HUES6 (cell line): ENCODE data around the gene ZSWIM3.

Source experiments
- H3K27ac ChIP-seq: 2 replicates; pipeline ENCODE4 v1.7.0; 2013; ENCODE audit warnings: low read depth, mild to moderate bottlenecking, low read length, inconsistent platforms
- H3K27me3 ChIP-seq: 2 replicates; pipeline ENCODE4 v1.6.1; 2013; ENCODE audit warnings: low read length; ENCODE audit not compliant: control insufficient read depth, insufficient read depth
- H3K36me3 ChIP-seq: 2 replicates; pipeline ENCODE4 v1.6.1; 2013; ENCODE audit warnings: low read length; ENCODE audit not compliant: control insufficient read depth, insufficient read depth
- H3K4me1 ChIP-seq: 2 replicates; pipeline ENCODE4 v1.6.1; 2013; ENCODE audit warnings: low read length; ENCODE audit not compliant: control insufficient read depth, insufficient read depth
- H3K4me3 ChIP-seq: 2 replicates; pipeline ENCODE4 v1.5.1; 2013; ENCODE audit warnings: low read depth, low read length
- H3K9ac ChIP-seq: one replicate; pipeline ENCODE4 v1.6.1; 2013; ENCODE audit warnings: mild to moderate bottlenecking, low read length
- H3K9me3 ChIP-seq: 2 replicates; pipeline ENCODE4 v1.6.1; 2013; ENCODE audit warnings: low read depth, low read length; ENCODE audit not compliant: control insufficient read depth, insufficient read depth

The ZSWIM3 gene

GRCh38 chr20:45848421-45848820, 9.0 kb upstream of the ZSWIM3 start:
- H3K36me3 ChIP-seq, result peaks cover 57% of the 10 kb centered on the region
- H3K27ac ChIP-seq, result no peak overlapping the region
- peaks cover 10% of the 10 kb centered on the region for H3K4me1 ChIP-seq
- H3K4me3 ChIP-seq, result no peak overlapping the region
- no peaks in the 10 kb centered on the region for H3K9me3 ChIP-seq
- no peaks in the 10 kb centered on the region for H3K27me3 ChIP-seq
- H3K9ac ChIP-seq, result no peak overlapping the region

- Histone ChIP-seq H3K27me3 (no peaks in the 10 kb centered on the region), H3K9me3 (no peaks in the 10 kb centered on the region), H3K4me3 (no peak overlapping the region), H3K9ac (no peak overlapping the region), H3K27ac (no peak overlapping the region), H3K4me1 (peaks cover 13% of the 10 kb centered on the region), H3K36me3 (peaks cover 50% of the 10 kb centered on the region)
Measured at GRCh38 chr20:45848969-45849582, 8.3 kb upstream of the ZSWIM3 start.

DNA sequence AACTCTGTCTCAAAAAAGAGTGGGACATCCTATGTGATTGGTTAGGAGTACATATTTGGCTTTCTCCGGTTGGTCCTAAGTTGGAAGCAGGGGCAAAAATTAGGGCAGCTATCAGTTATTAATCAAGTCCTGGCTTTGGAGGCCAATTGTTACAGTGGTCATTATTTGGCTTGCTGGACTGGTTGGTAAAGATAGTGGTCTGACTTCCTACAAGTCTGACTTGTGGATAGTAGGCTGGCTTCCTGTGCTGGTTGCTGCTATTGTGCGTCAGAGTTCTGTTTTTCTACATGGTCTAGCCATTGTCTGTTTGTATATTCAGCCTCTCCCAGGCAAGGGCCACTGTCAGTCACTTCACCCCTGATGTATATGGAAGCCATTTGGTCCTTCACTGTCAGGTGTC, 7.2 kb upstream of the ZSWIM3 start:
- no peaks in the 10 kb centered on the region for H3K27me3 ChIP-seq
- peaks cover 24% of the 10 kb centered on the region for H3K4me1 ChIP-seq
- H3K9me3 ChIP-seq, result no peaks in the 10 kb centered on the region
- no peak overlapping the region for H3K9ac ChIP-seq
- no peak overlapping the region for H3K27ac ChIP-seq
- peaks cover 46% of the 10 kb centered on the region for H3K36me3 ChIP-seq
- no peak overlapping the region for H3K4me3 ChIP-seq

GRCh38 chr20:45850926-45851325, 6.5 kb upstream of the ZSWIM3 start:
- H3K27me3 ChIP-seq, result no peaks in the 10 kb centered on the region
- peaks cover 28% of the 10 kb centered on the region for H3K4me1 ChIP-seq
- no peak overlapping the region for H3K9ac ChIP-seq
- no peaks in the 10 kb centered on the region for H3K9me3 ChIP-seq
- H3K4me3 ChIP-seq, result no peak overlapping the region
- peaks cover 40% of the 10 kb centered on the region for H3K36me3 ChIP-seq
- no peak overlapping the region for H3K27ac ChIP-seq

- H3K36me3 ChIP-seq, result peaks cover 35% of the 10 kb centered on the region
Measured at GRCh38 chr20:45851501-45851900, 5.9 kb upstream of the ZSWIM3 start.

GRCh38 chr20:45852326-45852725, 5.1 kb upstream of the ZSWIM3 start:
- no peaks in the 10 kb centered on the region for H3K9me3 ChIP-seq
- H3K36me3 ChIP-seq, result peaks cover 28% of the 10 kb centered on the region
- no peak overlapping the region for H3K4me3 ChIP-seq
- H3K4me1 ChIP-seq, result peaks cover 35% of the 10 kb centered on the region
- no peak overlapping the region for H3K9ac ChIP-seq
- no peaks in the 10 kb centered on the region for H3K27me3 ChIP-seq
- H3K27ac ChIP-seq, result peak overlapping the region; percentile 73; the same call in 1 of the 2 replicates

More at GRCh38 chr20:45851501-45851900, 5.9 kb upstream of the ZSWIM3 start:
- Histone ChIP-seq H3K27me3 (no peaks in the 10 kb centered on the region), H3K27ac (no peak overlapping the region), H3K9me3 (no peaks in the 10 kb centered on the region), H3K9ac (no peak overlapping the region), H3K4me1 (peaks cover 33% of the 10 kb centered on the region), H3K4me3 (no peak overlapping the region)

DNA sequence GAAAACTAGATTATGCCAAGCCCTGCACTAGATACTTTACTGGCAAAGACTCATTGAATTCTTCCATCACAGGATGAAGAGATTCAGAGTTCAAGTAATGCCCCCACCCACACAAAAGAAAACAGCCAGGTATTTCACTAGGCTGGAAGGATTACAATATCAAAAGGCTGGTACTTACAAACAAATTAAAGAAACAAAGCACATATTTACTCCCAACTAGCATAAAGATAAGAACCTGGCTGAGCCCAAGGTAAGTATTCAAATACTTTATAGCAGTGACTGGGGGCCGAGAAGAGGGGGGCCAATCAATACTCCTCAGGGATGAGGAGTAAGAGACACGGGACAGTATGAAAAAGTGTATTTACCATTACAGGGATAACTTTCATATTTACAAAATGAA, 3.9 kb upstream of the ZSWIM3 start:
- Histone ChIP-seq H3K9ac (peak overlapping the region; percentile 61), H3K4me1 (peaks cover 39% of the 10 kb centered on the region)

GRCh38 chr20:45857882-45858216, 435 bp downstream of the ZSWIM3 start:
- peak overlapping the region; percentile 70 for H3K9ac ChIP-seq
- H3K4me1 ChIP-seq, result peaks cover 45% of the 10 kb centered on the region
- peak overlapping the region; percentile 7; the same call in 1 of the 2 replicates for H3K27ac ChIP-seq
- H3K4me3 ChIP-seq, result peak overlapping the region; percentile 76
- H3K9me3 ChIP-seq, result no peaks in the 10 kb centered on the region
- H3K36me3 ChIP-seq, result peaks cover 5% of the 10 kb centered on the region; the same call in 1 of the 2 replicates
- no peaks in the 10 kb centered on the region for H3K27me3 ChIP-seq

More for the DNA sequence above, 3.9 kb upstream of the ZSWIM3 start:
- Histone ChIP-seq H3K36me3 (peaks cover 23% of the 10 kb centered on the region), H3K9me3 (no peaks in the 10 kb centered on the region), H3K4me3 (peak overlapping the region; percentile 22; the same call in 1 of the 2 replicates), H3K27me3 (no peaks in the 10 kb centered on the region), H3K27ac (peak overlapping the region; percentile 82)

- H3K36me3 ChIP-seq, result no peaks in the 10 kb centered on the region
- H3K27me3 ChIP-seq, result no peaks in the 10 kb centered on the region
- H3K9me3 ChIP-seq, result no peaks in the 10 kb centered on the region
- H3K9ac ChIP-seq, result no peak overlapping the region
- H3K27ac ChIP-seq, result no peak overlapping the region
- H3K4me1 ChIP-seq, result peaks cover 28% of the 10 kb centered on the region
- H3K4me3 ChIP-seq, result no peak overlapping the region
Measured at GRCh38 chr20:45859916-45860315, 2.5 kb downstream of the ZSWIM3 start.

DNA sequence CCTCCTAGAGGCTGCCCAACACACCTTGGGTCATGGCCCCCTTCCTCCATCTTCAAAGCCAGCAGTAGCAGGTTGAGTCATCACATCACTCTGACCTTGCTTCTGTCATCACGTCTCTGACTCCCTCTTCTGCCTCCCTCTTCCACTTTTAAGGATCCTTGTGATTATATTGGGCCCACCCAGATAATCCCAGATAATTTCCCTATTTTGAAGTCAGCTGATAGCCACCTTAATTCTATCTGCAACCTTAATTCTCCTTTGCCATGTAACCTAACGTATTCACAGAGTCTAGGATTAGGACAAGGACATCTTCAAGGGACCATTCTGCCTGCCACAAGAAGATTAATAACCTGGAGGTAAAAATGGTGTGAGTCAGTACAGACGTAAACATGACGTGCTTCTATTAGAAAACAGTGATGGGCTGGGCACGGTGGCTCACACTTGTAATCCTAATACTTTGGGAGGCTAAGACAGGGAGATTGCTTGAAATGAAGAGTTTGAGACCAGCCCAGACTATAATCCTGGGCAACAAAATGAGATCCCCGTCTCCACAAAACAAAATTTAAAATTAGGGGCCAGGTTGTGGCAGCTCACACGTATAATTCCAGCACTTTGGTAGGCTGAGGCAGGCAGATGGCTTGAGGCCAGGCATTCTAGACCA, 3.3 kb downstream of the ZSWIM3 start:
- H3K27ac ChIP-seq, result no peak overlapping the region
- H3K9me3 ChIP-seq, result no peaks in the 10 kb centered on the region
- H3K4me3 ChIP-seq, result no peak overlapping the region
- no peak overlapping the region for H3K9ac ChIP-seq
- H3K36me3 ChIP-seq, result no peaks in the 10 kb centered on the region
- no peaks in the 10 kb centered on the region for H3K27me3 ChIP-seq
- peaks cover 24% of the 10 kb centered on the region for H3K4me1 ChIP-seq

DNA sequence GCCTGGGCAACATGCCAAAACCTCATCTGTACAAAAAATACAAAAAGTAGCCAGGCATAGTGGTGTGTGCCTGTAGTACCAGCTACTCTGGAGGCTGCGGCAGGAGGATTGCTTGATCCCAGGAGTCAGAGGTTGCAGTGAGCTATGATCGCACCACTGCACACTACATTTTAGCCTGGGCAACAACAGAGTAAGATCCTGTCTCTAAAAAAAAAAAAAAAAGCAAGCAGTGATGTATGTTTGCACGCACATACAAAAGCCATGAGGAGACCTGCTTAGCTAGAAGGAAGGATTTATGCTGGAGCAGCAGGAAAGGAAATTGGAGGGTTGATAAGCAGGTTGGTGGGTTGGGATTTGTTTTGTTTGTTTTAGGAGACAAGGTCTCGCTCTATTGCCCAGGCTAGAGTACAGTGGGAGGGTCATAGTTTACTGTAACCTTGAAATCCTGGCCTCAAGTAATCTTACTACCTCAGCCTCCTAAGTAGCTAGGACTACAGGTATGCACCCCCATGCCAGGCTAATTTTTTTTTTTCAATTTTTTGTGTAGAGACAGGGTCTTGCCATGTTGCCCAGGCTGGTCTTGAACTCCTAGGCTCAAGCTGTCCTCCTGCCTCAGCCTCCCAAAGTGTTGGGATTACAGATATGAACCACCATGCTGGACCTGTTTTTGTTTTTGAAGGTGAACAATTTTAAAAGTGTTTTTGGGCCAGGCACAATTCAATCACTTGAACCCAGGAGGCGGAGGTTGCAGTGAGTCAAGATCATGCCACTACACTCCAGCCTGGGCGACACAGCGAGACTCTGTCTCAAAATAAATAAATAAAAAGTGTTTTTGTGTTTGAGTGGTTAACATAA, 4.0 kb downstream of the ZSWIM3 start:
- no peaks in the 10 kb centered on the region for H3K9me3 ChIP-seq
- no peak overlapping the region for H3K27ac ChIP-seq
- H3K4me1 ChIP-seq, result peaks cover 17% of the 10 kb centered on the region
- no peaks in the 10 kb centered on the region for H3K36me3 ChIP-seq
- H3K27me3 ChIP-seq, result no peaks in the 10 kb centered on the region
- H3K4me3 ChIP-seq, result no peak overlapping the region
- peak overlapping the region; percentile 18 for H3K9ac ChIP-seq
